OCI-LY3 (cell line): ENCODE data around the gene RMND5A.

Experiments
- H2AFZ ChIP-seq: fragments of 200-600, 300-600 bp; shearing (Covaris generic); 2 replicates; pipeline ENCODE4 v1.6.0; 2014; ENCODE audit warnings: antibody characterized with exemption, low read depth, low read length
- H3K27ac ChIP-seq: fragments of 200-600, 300-600 bp; sonication (generic); 2 replicates; pipeline ENCODE4 v1.5.1; 2014; ENCODE audit warnings: mild to moderate bottlenecking, low read length, moderate library complexity, mixed read lengths
- H3K27me3 ChIP-seq: fragments of 200-600, 300-600 bp; sonication (generic); 2 replicates; pipeline ENCODE4 v1.6.1; 2014; ENCODE audit warnings: low read depth, low read length, mixed read lengths
- H3K36me3 ChIP-seq: fragments of 200-600, 300-600 bp; sonication (generic); replicated peaks from 2 replicates; pipeline ENCODE3; 2014; ENCODE audit warnings: low read depth, low read length, mixed read lengths
- H3K4me1 ChIP-seq: fragments of 300-600, 200-600 bp; sonication (generic); 2 replicates; pipeline ENCODE4 v1.6.1; 2014; ENCODE audit warnings: low read length, mixed read lengths
- H3K4me2 ChIP-seq: fragments of 200-600, 300-600 bp; sonication (generic); 2 replicates; pipeline ENCODE4 v1.6.1; 2014; ENCODE audit warnings: low read length, mixed read lengths
- H3K4me3 ChIP-seq: fragments of 300-600, 200-600 bp; sonication (generic); 2 replicates; pipeline ENCODE4 v1.5.1; 2014; ENCODE audit warnings: antibody characterized with exemption, mild to moderate bottlenecking, low read length, moderate library complexity
- H3K79me2 ChIP-seq: fragments of 300-600, 200-600 bp; shearing (Covaris generic); 2 replicates; pipeline ENCODE4 v1.6.1; 2014; ENCODE audit warnings: mild to moderate bottlenecking, low read length, mixed read lengths
- H3K9ac ChIP-seq: fragments of 300-600, 200-600 bp; shearing (Covaris generic); 2 replicates; pipeline ENCODE4 v1.6.0; 2014; ENCODE audit warnings: mild to moderate bottlenecking, low read length, moderate library complexity
- H3K9me3 ChIP-seq: fragments of 200-600, 300-600 bp; shearing (Covaris generic); 2 replicates; pipeline ENCODE4 v1.6.1; 2014; ENCODE audit warnings: low read length, mixed read lengths; ENCODE audit not compliant: insufficient read depth
- H4K20me1 ChIP-seq: fragments of 200-600, 300-600 bp; sonication (generic); 2 replicates; pipeline ENCODE4 v1.6.1; 2016; ENCODE audit warnings: low read length, mixed read lengths; ENCODE audit not compliant: insufficient read depth
- CTCF ChIP-seq: fragments of 200-600, 300-600 bp; sonication (generic); IDR thresholded peaks from 2 replicates; pipeline ENCODE4 v1.5.1; 2014; ENCODE audit warnings: antibody characterized with exemption, low read length, low read depth
- EZH2phosphoT487 ChIP-seq: fragments of 200-600 bp; shearing (Covaris generic); IDR thresholded peaks from 2 replicates; pipeline ENCODE4 v1.6.1; 2018; ENCODE audit warnings: antibody characterized with exemption, mixed run types, low read depth

RMND5A gene

DNA sequence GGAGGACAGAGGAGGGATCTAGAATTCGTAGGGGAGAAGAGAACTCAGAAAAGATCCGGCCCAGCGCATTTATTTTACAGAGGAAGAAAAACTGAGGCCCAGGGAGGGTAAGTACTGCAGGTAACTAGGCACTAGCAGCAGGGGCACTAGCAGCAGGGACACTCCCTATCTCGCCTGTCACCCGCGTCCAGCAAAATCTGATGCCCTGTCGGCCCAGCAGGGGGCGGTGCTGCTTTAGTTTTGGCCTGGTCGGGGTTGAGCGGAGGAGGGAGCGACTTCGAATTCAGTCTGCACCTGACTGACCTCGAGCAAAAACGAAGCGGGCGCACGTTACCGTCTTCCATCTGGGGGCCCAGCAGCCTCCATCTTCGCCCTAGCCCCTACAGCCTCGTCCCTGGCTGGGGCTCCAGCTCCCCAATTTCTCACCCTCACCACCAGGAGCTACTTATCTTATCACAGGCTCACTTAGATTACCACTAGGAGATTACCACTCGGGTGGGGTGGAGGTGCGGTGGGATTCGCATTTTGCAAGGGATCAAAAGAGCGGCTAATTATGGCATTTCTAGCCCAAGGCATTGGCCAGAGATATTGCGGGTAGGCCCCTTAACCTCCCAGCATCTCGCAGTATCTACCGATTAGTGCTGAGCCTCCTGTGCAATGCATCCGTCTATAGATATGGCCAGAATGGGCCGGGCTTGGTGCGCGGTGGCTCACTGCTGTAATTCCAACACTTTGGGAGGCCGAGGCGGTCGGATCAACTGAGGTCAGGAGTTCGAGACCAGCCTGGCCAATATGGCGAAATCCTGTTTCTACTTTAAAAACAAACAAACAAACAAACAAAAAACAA is 88.4 kb downstream of the RMND5A start:
- Histone ChIP-seq H3K9ac (peak overlapping the region; percentile 31), H3K27me3 (no peaks in the 10 kb centered on the region), H3K36me3 (no peaks in the 10 kb centered on the region), H3K4me1 (peaks cover 5% of the 10 kb centered on the region; the same call in 1 of the 2 replicates), H3K4me2 (peak overlapping the region; percentile 92), H2AFZ (peak overlapping the region; percentile 64; the same call in 1 of the 2 replicates), H3K27ac (no peak overlapping the region), H3K79me2 (no peaks in the 10 kb centered on the region), H3K4me3 (peak overlapping the region; percentile 78), H4K20me1 (no peaks in the 10 kb centered on the region), H3K9me3 (no peaks in the 10 kb centered on the region)
- TF ChIP-seq EZH2phosphoT487 (no peak), CTCF (peak; percentile 93)

- TF ChIP-seq EZH2phosphoT487 = no peak
- no peak for TF ChIP-seq CTCF
- no peaks in the 10 kb centered on the region for H3K36me3 ChIP-seq
- no peaks in the 10 kb centered on the region for H4K20me1 ChIP-seq
- no peaks in the 10 kb centered on the region for H3K27me3 ChIP-seq
- no peak overlapping the region for H3K27ac ChIP-seq
- H3K9me3 ChIP-seq = no peaks in the 10 kb centered on the region
- no peak overlapping the region for H3K4me2 ChIP-seq
- peaks cover 5% of the 10 kb centered on the region; the same call in 1 of the 2 replicates for H3K4me1 ChIP-seq
- H2AFZ ChIP-seq = no peak overlapping the region
- no peaks in the 10 kb centered on the region for H3K79me2 ChIP-seq
- no peak overlapping the region for H3K4me3 ChIP-seq
- H3K9ac ChIP-seq = no peak overlapping the region
Measured at GRCh38 chr2:86809481-86810121, 89.5 kb downstream of the RMND5A start.

DNA sequence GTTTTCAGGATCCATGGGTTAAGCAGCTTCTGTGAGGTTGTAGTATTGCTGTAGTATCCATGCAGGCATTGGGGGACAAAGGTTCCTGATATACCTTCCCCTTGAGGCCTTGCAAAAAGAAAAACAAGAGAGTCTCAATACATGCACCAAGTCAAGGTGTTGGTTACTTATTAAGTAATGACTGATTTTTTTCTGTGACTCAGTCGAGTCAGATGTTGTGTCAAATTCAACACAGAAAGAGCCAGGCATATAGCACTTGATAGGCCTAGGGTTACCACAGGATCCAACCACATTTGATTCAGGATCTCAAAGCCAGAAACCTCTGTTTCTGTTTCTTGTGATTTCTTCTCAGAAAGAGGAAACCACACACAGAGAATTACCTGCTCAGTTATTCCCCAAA is 95.5 kb downstream of the RMND5A start:
- no peaks in the 10 kb centered on the region for H3K9me3 ChIP-seq
- H3K4me3 ChIP-seq = no peak overlapping the region
- no peak for TF ChIP-seq EZH2phosphoT487
- no peak for TF ChIP-seq CTCF
- no peak overlapping the region for H3K9ac ChIP-seq
- H3K4me2 ChIP-seq = no peak overlapping the region
- H3K36me3 ChIP-seq = no peaks in the 10 kb centered on the region
- peaks cover 13% of the 10 kb centered on the region for H3K27me3 ChIP-seq
- no peak overlapping the region for H2AFZ ChIP-seq
- H4K20me1 ChIP-seq = no peaks in the 10 kb centered on the region
- no peaks in the 10 kb centered on the region for H3K4me1 ChIP-seq
- no peaks in the 10 kb centered on the region for H3K79me2 ChIP-seq
- no peak overlapping the region for H3K27ac ChIP-seq

DNA sequence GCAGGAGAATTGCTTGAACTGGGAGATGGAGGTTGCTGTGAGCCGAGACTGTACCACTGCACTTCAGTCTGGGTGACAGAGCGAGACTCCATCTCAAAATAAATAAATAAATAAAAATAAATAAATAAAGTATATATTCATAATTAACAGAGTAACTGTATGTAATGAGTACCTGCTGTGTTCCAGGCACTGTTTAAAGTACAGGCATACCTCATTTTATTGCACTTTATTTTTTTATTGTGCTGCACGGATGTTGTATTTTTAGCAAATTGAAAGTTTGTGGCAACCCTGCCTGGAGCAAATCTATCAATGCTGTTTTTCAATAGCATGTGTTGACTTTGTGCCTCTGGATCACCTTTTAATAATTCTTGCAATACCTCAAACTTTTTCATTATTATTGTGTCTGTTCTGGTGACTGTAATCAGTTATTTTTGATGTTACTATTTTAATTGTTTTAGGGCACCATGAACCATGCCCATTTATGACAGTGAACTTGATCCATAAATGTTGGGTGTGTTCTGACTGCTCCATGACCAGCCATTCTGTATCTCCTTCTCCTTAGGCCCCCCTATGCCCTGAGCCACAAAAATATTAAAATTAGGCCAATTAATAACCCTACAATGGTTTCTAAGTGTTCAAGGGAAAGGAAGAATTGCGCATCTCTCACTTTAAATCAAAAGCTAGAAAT is 98.2 kb downstream of the RMND5A start:
- no peaks in the 10 kb centered on the region for H3K79me2 ChIP-seq
- H3K9ac ChIP-seq = no peak overlapping the region
- TF ChIP-seq CTCF = no peak
- no peak for TF ChIP-seq EZH2phosphoT487
- H2AFZ ChIP-seq = no peak overlapping the region
- H3K4me3 ChIP-seq = no peak overlapping the region
- H3K27me3 ChIP-seq = peaks cover 13% of the 10 kb centered on the region
- H3K9me3 ChIP-seq = 0 out of 2 replicates have a peak, but pooled peaks cover 3% of the 10 kb centered on the region
- H3K4me1 ChIP-seq = no peaks in the 10 kb centered on the region
- no peak overlapping the region for H3K4me2 ChIP-seq
- H4K20me1 ChIP-seq = no peaks in the 10 kb centered on the region
- no peaks in the 10 kb centered on the region for H3K36me3 ChIP-seq
- no peak overlapping the region for H3K27ac ChIP-seq
